Fibroblast of lung (primary cell): ENCODE data around the gene MRPL58. TPM values are rescaled to one million over a fixed set of nuclear protein-coding genes. Genes with fewer than 3 reads are reported as not detected.
A peak's percentile ranks its signal among the peaks of the same experiment; 100 is the strongest.

Experiments used
- DNase-seq, 2 donors: peaks; one replicate each; pipeline versions ENCODE4 v3.0.0 to v3.0.0-alpha.2; 2010; ENCODE audit warnings: low read depth in 2 of 2
- H2AFZ ChIP-seq: 2 replicates; pipeline ENCODE4 v1.5.1; 2012; ENCODE audit warnings: low read length, control low read depth, inconsistent platforms
- H3K27ac ChIP-seq: 2 replicates; pipeline ENCODE4 v1.5.1; 2011; ENCODE audit warnings: low read length, control low read depth; ENCODE audit not compliant: insufficient read depth
- H3K27me3 ChIP-seq: 2 replicates; pipeline ENCODE4 v1.5.1; 2011; ENCODE audit warnings: mild to moderate bottlenecking, low read length; ENCODE audit not compliant: control insufficient read depth, insufficient read depth
- H3K36me3 ChIP-seq: 2 replicates; pipeline ENCODE4 v1.5.1; 2011; ENCODE audit warnings: low read length; ENCODE audit not compliant: control insufficient read depth, insufficient read depth
- H3K4me1 ChIP-seq: 2 replicates; pipeline ENCODE4 v1.5.1; 2011; ENCODE audit warnings: low read length; ENCODE audit not compliant: control insufficient read depth, insufficient read depth; ENCODE audit errors: extremely low read depth
- H3K4me2 ChIP-seq: 2 replicates; pipeline ENCODE4 v1.5.1; 2011; ENCODE audit warnings: low read length, control low read depth; ENCODE audit not compliant: insufficient read depth; ENCODE audit errors: extremely low read depth
- H3K4me3 ChIP-seq, 4 experiments: fragments of 200-600 bp in 1 of 4; sonication (generic) in 1 of 4; replicated peaks in 1 of 4; 2 replicates each; pipeline ENCODE4 v1.5.1; 2011 to 2016; ENCODE audit warnings: low read length in 4 of 4, low read depth in 3 of 4, mild to moderate bottlenecking in 3 of 4, control low read depth in 2 of 4, inconsistent platforms in 1 of 4, mixed read lengths in 1 of 4; ENCODE audit not compliant: insufficient read depth in 1 of 4; ENCODE audit errors: control extremely low read depth in 1 of 4
- H3K79me2 ChIP-seq: 2 replicates; pipeline ENCODE4 v1.5.1; 2012; ENCODE audit warnings: mild to moderate bottlenecking, low read length, inconsistent platforms; ENCODE audit not compliant: control insufficient read depth, insufficient read depth
- H3K9ac ChIP-seq: 2 replicates; pipeline ENCODE4 v1.5.1; 2011; ENCODE audit warnings: mild to moderate bottlenecking, low read length, control low read depth; ENCODE audit not compliant: insufficient read depth
- H3K9me3 ChIP-seq: 2 replicates; pipeline ENCODE4 v1.5.1; 2012; ENCODE audit warnings: low read depth, low read length; ENCODE audit not compliant: control insufficient read depth, insufficient read depth
- H4K20me1 ChIP-seq: 2 replicates; pipeline ENCODE4 v1.5.1; 2011; ENCODE audit warnings: low read length; ENCODE audit not compliant: control insufficient read depth, insufficient read depth; ENCODE audit errors: extremely low read depth
- EZH2 ChIP-seq: IDR thresholded peaks from 2 replicates; pipeline ENCODE4 v1.5.1; 2012; ENCODE audit warnings: low read length, control low read depth, mild to moderate bottlenecking; ENCODE audit errors: missing control alignments
- polyA plus RNA-seq, 2 donors: library from polyadenylated mRNA; depleted of rRNA in 1 of 2; stranded (reverse) in 1 of 2; unstranded in 1 of 2; fragments of >200 nt; gene quantifications; 2 replicates each; pipeline ENCODE4 v1.2.1, GENCODE V29; 2011 to 2012; ENCODE audit warnings: missing spikeins in 1 of 2
- total RNA-seq: library from RNA; depleted of rRNA; stranded (reverse); fragments of >200 nt; gene quantifications from 2 replicates; pipeline ENCODE4 v1.2.1, GENCODE V29; 2014
- TF ChIP-seq, protein P1 (sequence below), 2 donors: IDR thresholded peaks in 1 of 2; conservative IDR thresholded peaks in 1 of 2; 1 replicate in 1 of 2; 2 replicates in 1 of 2; pipeline ENCODE4 v1.5.1; 2011 to 2012; ENCODE audit warnings: low read length in 2 of 2, control low read depth in 1 of 2, inconsistent platforms in 1 of 2, low read depth in 1 of 2, mild to moderate bottlenecking in 1 of 2

The MRPL58 gene
- total and polyA plus RNA-seq, 2 donors (not counting 1 experiment from before 2014, with no cell fraction given): 35.2 to 49.1 TPM

DNA sequence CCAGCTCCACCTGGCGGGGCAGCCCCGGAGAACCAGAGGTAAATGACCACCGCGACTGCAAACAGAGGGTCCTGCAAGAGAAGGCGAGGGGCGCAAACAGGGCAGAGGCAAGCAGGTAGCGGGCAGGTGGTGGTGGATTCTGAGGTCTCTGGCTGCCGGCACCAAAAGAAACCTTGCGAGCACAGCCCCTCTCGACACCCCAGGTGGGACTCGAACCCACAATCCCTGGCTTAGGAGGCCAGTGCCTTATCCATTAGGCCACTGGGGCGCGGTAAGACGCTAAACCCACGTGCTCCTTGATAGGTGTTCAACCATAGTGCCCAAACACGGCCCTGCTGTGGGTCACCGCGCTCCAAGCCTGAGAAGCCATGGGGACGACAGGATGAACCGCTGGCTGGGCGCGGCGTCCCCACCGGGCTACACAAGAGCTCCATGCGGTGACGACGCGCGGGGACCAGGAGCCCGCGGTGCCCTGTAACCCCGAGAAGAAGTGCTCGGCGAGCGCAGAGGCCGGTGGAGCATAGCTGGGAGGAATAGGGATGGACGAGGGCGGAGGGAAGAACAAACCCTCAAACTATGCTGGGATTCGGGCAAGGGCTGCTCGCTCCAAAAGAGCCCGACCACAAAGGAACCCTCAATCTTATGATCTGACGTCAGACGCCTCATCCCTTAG is 21.9 kb downstream of the MRPL58 start:
- H3K79me2 ChIP-seq: no peaks in the 10 kb centered on the region
- peaks cover 10% of the 10 kb centered on the region for H3K4me1 ChIP-seq
- H2AFZ ChIP-seq: peak overlapping the region; percentile 94
- peak overlapping the region; percentile 82 for H3K9ac ChIP-seq
- TF ChIP-seq, protein P1, sequence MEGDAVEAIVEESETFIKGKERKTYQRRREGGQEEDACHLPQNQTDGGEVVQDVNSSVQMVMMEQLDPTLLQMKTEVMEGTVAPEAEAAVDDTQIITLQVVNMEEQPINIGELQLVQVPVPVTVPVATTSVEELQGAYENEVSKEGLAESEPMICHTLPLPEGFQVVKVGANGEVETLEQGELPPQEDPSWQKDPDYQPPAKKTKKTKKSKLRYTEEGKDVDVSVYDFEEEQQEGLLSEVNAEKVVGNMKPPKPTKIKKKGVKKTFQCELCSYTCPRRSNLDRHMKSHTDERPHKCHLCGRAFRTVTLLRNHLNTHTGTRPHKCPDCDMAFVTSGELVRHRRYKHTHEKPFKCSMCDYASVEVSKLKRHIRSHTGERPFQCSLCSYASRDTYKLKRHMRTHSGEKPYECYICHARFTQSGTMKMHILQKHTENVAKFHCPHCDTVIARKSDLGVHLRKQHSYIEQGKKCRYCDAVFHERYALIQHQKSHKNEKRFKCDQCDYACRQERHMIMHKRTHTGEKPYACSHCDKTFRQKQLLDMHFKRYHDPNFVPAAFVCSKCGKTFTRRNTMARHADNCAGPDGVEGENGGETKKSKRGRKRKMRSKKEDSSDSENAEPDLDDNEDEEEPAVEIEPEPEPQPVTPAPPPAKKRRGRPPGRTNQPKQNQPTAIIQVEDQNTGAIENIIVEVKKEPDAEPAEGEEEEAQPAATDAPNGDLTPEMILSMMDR (conservative IDR thresholded peaks at IDR 0.05 in 1 of 2, IDR thresholded peaks at IDR 0.05 in 1 of 2; ENCODE audit: low read depth in 1 of 2, low read length in 2 of 2): peak; percentile 7 to 14
- TF ChIP-seq EZH2: no peak
- H3K9me3 ChIP-seq: no peaks in the 10 kb centered on the region
- peak overlapping the region; percentile 64 to 85 (median 74) for H3K4me3 ChIP-seq
- H3K27me3 ChIP-seq: no peaks in the 10 kb centered on the region
- no peaks in the 10 kb centered on the region for H4K20me1 ChIP-seq
- H3K36me3 ChIP-seq: peaks cover 3% of the 10 kb centered on the region
- H3K27ac ChIP-seq: peak overlapping the region; percentile 96
- H3K4me2 ChIP-seq: peak overlapping the region; percentile 76
- DNase-seq: peak; percentile 81 to 90

DNA sequence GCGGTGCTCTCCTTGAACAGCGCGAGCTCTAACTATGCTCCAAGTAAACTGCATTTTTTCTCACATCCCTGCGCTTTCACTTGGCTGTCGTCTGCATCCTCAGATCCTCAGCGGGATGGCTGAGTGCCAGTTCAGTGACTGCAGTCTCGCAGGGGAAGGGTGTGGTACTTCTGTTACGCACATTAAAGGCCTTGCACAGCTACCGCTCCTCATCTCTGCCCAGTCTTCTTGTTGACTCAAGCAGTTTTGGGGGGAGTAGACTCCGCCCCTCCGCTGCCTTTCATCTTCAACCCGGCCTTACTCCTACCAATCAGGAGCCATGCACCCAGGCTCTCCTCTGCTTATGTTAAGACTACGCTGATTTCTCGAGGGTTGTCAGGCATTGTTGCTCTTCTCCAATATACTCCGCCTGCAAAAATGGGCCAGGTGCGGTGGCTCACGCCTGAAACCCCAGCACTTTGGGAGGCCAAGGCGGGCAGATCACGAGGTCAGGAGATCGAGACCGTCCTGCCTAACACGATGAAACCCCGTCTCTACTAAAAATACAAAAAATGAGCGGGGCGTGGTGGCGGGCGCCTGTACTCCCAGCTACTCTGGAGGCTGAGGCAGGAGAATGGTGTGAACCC is 24.3 kb downstream of the MRPL58 start:
- no peak for TF ChIP-seq EZH2
- TF ChIP-seq, protein P1 (conservative IDR thresholded peaks at IDR 0.05 in 1 of 2, IDR thresholded peaks at IDR 0.05 in 1 of 2; ENCODE audit: low read depth in 1 of 2, low read length in 2 of 2): no peak
- H3K4me1 ChIP-seq: peaks cover 10% of the 10 kb centered on the region
- peak; percentile 71 to 95 for DNase-seq
- H3K4me3 ChIP-seq: no peak overlapping the region
- H3K27me3 ChIP-seq: no peaks in the 10 kb centered on the region
- no peak overlapping the region for H3K9ac ChIP-seq
- H3K79me2 ChIP-seq: no peaks in the 10 kb centered on the region
- peak overlapping the region; percentile 96 for H3K27ac ChIP-seq
- peak overlapping the region; percentile 25 for H2AFZ ChIP-seq
- no peaks in the 10 kb centered on the region for H3K9me3 ChIP-seq
- H4K20me1 ChIP-seq: no peaks in the 10 kb centered on the region
- peak overlapping the region; percentile 51 for H3K4me2 ChIP-seq
- H3K36me3 ChIP-seq: peaks cover 12% of the 10 kb centered on the region

DNA sequence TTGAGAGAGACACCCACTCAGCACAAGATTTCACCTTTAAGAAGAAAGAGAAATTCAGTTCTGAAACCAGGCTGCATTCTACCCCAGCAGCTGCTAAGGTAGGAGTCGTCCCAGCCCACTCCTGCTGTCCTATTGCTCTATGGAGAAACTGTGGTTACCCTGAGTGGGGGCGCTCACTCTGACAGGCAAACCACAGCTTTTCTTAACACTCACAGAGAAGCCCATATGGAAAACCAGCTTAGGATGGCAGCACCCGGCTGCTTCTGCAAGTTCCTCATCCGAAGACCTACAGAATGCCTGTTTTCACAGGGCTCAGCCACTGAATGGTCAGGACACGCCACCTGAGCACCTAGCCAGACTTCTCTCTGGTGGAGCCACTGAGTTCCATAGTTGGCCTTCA is 26.8 kb downstream of the MRPL58 start:
- no peak overlapping the region for H2AFZ ChIP-seq
- H3K9ac ChIP-seq: no peak overlapping the region
- H4K20me1 ChIP-seq: no peaks in the 10 kb centered on the region
- no peak overlapping the region for H3K4me2 ChIP-seq
- H3K36me3 ChIP-seq: peaks cover 13% of the 10 kb centered on the region
- no peak overlapping the region for H3K27ac ChIP-seq
- no peak for DNase-seq
- no peak for TF ChIP-seq EZH2
- TF ChIP-seq, protein P1 (conservative IDR thresholded peaks at IDR 0.05 in 1 of 2, IDR thresholded peaks at IDR 0.05 in 1 of 2; ENCODE audit: low read depth in 1 of 2, low read length in 2 of 2): no peak
- peaks cover 7% of the 10 kb centered on the region for H3K4me1 ChIP-seq
- H3K79me2 ChIP-seq: peaks cover 5% of the 10 kb centered on the region
- H3K4me3 ChIP-seq: no peak overlapping the region
- H3K27me3 ChIP-seq: no peaks in the 10 kb centered on the region
- no peaks in the 10 kb centered on the region for H3K9me3 ChIP-seq
